OCI-LY7 (cell line): ENCODE data around the gene FBXW7.

Experiments used
- EZH2phosphoT487 ChIP-seq: fragments of 200-600 bp; sonication (generic); IDR thresholded peaks from 2 replicates; pipeline ENCODE4 v1.6.1; 2018; ENCODE audit warnings: low read depth, borderline replicate concordance, mild to moderate bottlenecking, mixed run types, antibody characterized with exemption, low read length, moderate library complexity, mixed read lengths
- TF ChIP-seq, protein P1 (sequence below): fragments of 200-600 bp; sonication (generic); conservative IDR thresholded peaks from 2 replicates; pipeline ENCODE4 v1.5.1; 2014; ENCODE audit warnings: mild to moderate bottlenecking, antibody characterized with exemption, low read length, moderate library complexity, mixed read lengths

DNA sequence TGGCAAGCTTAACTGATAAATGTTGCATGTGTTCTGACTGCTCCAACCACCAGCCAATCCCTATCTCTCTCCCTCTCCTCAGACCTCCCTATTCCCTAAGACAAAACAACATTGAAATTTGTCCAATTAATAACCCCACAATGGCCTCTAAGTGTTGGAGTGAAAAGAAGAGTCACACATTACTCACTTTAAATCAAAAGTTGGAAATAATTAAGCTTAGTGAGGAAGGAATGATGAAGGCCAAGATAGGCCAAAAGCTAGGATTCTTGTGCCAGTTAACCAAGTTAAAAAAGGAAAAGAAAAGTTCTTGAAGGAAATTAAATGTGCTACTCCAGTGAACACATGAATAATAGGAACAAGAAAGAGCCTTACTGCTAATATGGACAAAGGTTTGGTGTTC lies 55.6 kb downstream of the FBXW7 start:
- TF ChIP-seq, protein P1, sequence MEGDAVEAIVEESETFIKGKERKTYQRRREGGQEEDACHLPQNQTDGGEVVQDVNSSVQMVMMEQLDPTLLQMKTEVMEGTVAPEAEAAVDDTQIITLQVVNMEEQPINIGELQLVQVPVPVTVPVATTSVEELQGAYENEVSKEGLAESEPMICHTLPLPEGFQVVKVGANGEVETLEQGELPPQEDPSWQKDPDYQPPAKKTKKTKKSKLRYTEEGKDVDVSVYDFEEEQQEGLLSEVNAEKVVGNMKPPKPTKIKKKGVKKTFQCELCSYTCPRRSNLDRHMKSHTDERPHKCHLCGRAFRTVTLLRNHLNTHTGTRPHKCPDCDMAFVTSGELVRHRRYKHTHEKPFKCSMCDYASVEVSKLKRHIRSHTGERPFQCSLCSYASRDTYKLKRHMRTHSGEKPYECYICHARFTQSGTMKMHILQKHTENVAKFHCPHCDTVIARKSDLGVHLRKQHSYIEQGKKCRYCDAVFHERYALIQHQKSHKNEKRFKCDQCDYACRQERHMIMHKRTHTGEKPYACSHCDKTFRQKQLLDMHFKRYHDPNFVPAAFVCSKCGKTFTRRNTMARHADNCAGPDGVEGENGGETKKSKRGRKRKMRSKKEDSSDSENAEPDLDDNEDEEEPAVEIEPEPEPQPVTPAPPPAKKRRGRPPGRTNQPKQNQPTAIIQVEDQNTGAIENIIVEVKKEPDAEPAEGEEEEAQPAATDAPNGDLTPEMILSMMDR: no peak
- no peak for TF ChIP-seq EZH2phosphoT487
